Loucy (cell line): ENCODE measurements around the gene COA1.

Source experiments
- H2AFZ ChIP-seq: fragments of 200-600 bp; sonication (generic); 2 replicates; pipeline ENCODE4 v1.6.0; 2016; ENCODE audit warnings: antibody characterized with exemption, mild to moderate bottlenecking, low read length, moderate library complexity
- H3F3A ChIP-seq: fragments of 200-600 bp; 2 replicates; pipeline ENCODE4 v1.6.0; 2016; ENCODE audit warnings: antibody characterized with exemption, low read depth, mild to moderate bottlenecking
- H3K27me3 ChIP-seq: fragments of 200-600 bp; sonication (generic); 2 replicates; pipeline ENCODE4 v1.6.1; 2014; ENCODE audit warnings: low read length, mild to moderate bottlenecking; ENCODE audit not compliant: insufficient read depth, poor library complexity, severe bottlenecking
- H3K36me3 ChIP-seq: fragments of 200-600 bp; sonication (generic); 2 replicates; pipeline ENCODE4 v1.6.1; 2016; ENCODE audit warnings: low read length; ENCODE audit not compliant: insufficient read depth
- H3K4me1 ChIP-seq: fragments of 200-600 bp; sonication (generic); 2 replicates; pipeline ENCODE4 v1.5.1; 2014; ENCODE audit warnings: low read length, mild to moderate bottlenecking; ENCODE audit not compliant: insufficient read depth, poor library complexity, severe bottlenecking
- H3K4me2 ChIP-seq: fragments of 200-600 bp; sonication (generic); 2 replicates; pipeline ENCODE4 v1.6.0; 2014; ENCODE audit warnings: antibody characterized with exemption, low read length, low read depth, mild to moderate bottlenecking; ENCODE audit not compliant: poor library complexity, severe bottlenecking
- H3K4me3 ChIP-seq: fragments of 200-600 bp; sonication (generic); 2 replicates; pipeline ENCODE4 v1.5.1; 2014; ENCODE audit warnings: low read length, mild to moderate bottlenecking, mixed read lengths; ENCODE audit not compliant: poor library complexity, severe bottlenecking
- H3K79me2 ChIP-seq: fragments of 200-600 bp; sonication (generic); 2 replicates; pipeline ENCODE4 v1.6.1; 2014; ENCODE audit warnings: low read length; ENCODE audit not compliant: insufficient read depth
- H3K9ac ChIP-seq: fragments of 200-600 bp; sonication (generic); 2 replicates; pipeline ENCODE4 v1.6.0; 2014; ENCODE audit warnings: mild to moderate bottlenecking, low read depth, low read length, moderate library complexity; ENCODE audit not compliant: poor library complexity, severe bottlenecking
- H3K9me2 ChIP-seq: fragments of 200-600 bp; sonication (generic); replicated peaks from 2 replicates; pipeline ENCODE4 v1.6.1; 2016; ENCODE audit warnings: low read depth, low read length, mixed read lengths
- H3K9me3 ChIP-seq: fragments of 200-600 bp; sonication (generic); 2 replicates; pipeline ENCODE4 v1.6.1; 2014; ENCODE audit warnings: mild to moderate bottlenecking, antibody characterized with exemption, low read length, low read depth; ENCODE audit not compliant: insufficient read depth
- H4K20me1 ChIP-seq: fragments of 200-600 bp; sonication (generic); 2 replicates; pipeline ENCODE4 v1.6.0; 2014; ENCODE audit warnings: antibody characterized with exemption, low read length, mild to moderate bottlenecking; ENCODE audit not compliant: insufficient read depth, poor library complexity, severe bottlenecking
- CTCF ChIP-seq: fragments of 200-600 bp; sonication (generic); conservative IDR thresholded peaks from 2 replicates; pipeline ENCODE4 v1.5.1; 2014; ENCODE audit warnings: mild to moderate bottlenecking, antibody characterized with exemption, low read length
- EZH2phosphoT487 ChIP-seq: fragments of 200-600 bp; IDR thresholded peaks from 2 replicates; pipeline ENCODE4 v1.6.1; 2018; ENCODE audit warnings: antibody characterized with exemption, mild to moderate bottlenecking, moderate library complexity, borderline replicate concordance

The COA1 gene

DNA sequence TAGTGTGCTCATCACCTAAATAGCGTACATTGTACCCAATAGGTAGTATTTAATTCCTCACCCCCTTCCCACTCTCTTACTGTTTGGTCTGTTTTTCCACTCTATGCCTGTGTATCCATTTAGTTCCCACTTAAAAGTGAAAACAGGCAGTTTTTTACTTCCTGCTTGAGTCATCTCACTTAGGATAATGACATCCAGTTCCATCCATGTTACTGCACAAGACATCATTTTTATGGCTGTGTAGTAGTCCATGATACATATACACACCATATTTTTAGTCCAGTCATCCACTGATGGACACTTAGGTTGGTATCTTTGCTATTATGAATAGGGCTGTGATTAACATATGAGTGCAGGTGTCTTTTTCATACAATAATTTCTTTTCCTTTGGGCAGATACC is 136.3 kb downstream of the COA1 start:
- TF ChIP-seq EZH2phosphoT487 (no peak), CTCF (no peak)
- H3K27me3 ChIP-seq: no peaks in the 10 kb centered on the region
- peaks cover 73% of the 10 kb centered on the region for H4K20me1 ChIP-seq
- H3K9me2 ChIP-seq: no peaks in the 10 kb centered on the region
- no peaks in the 10 kb centered on the region for H3F3A ChIP-seq
- peaks cover 92% of the 10 kb centered on the region for H3K79me2 ChIP-seq
- no peak overlapping the region for H3K9ac ChIP-seq
- peaks cover 46% of the 10 kb centered on the region for H3K4me1 ChIP-seq
- no peak overlapping the region for H3K4me3 ChIP-seq
- no peak overlapping the region for H3K4me2 ChIP-seq
- H3K36me3 ChIP-seq: peaks cover 23% of the 10 kb centered on the region; the same call in 1 of the 2 replicates
- no peak overlapping the region for H2AFZ ChIP-seq
- H3K9me3 ChIP-seq: no peaks in the 10 kb centered on the region

DNA sequence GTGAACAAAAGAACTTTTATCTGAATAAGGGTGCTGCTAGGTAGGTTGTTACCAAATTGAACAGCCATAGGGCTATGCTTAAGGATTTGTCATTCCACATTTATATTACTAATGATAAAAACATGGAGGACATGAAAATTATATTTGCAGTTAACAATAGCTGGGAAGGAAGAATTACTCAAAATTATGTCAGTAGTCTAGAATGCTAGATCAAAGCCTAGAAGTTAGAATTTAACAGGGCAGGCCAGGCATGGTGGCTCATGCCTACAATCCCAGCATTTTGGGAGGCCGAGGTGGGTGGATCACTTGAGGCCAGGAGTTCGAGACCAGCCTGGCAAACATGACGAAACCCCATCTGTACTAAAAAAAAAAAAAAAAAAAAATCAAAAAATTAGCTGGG is 137.0 kb downstream of the COA1 start:
- Histone ChIP-seq H3K9me2 (no peaks in the 10 kb centered on the region), H3K27me3 (no peaks in the 10 kb centered on the region), H4K20me1 (peaks cover 80% of the 10 kb centered on the region), H3K9ac (no peak overlapping the region), H3K36me3 (peaks cover 17% of the 10 kb centered on the region; the same call in 1 of the 2 replicates), H3K79me2 (peaks cover 96% of the 10 kb centered on the region), H3K4me1 (peaks cover 52% of the 10 kb centered on the region), H3K9me3 (no peaks in the 10 kb centered on the region), H3K4me2 (peak overlapping the region; percentile 56), H3K4me3 (peak overlapping the region; percentile 11), H2AFZ (no peak overlapping the region), H3F3A (no peaks in the 10 kb centered on the region)
- TF ChIP-seq CTCF (no peak), EZH2phosphoT487 (no peak)

DNA sequence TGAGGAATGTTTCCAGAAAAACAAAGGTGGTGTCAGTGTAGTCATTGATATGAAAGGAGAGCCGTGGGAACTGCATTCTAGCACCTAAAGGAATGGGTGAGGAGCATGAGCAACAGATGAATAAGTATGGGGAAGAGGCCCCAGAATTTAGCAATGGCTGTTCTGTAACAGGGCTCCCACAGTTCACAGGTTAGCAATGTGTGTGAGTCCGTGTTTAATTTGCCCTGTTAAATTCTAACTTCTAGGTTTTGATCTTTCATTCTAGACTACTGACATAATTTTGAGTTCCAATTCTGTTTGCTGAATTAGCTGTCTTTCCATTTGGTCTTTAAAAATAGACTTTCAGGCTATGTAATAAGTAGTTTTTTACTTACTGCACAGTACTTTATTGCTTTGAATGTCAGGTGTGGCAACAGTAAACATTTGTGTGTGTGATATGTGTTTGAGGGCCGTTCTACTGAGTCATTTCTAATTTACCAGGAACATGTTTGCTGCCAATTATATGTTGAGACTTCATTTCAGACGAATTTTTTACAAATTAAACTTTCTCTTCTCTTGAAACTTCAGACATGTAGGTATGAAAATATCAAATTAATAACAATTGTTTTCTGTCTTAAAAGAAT is 137.7 kb downstream of the COA1 start:
- no peaks in the 10 kb centered on the region for H3F3A ChIP-seq
- no peaks in the 10 kb centered on the region for H3K27me3 ChIP-seq
- peak overlapping the region; percentile 3 for H3K9ac ChIP-seq
- H4K20me1 ChIP-seq: peaks cover 87% of the 10 kb centered on the region
- H3K36me3 ChIP-seq: peaks cover 11% of the 10 kb centered on the region; the same call in 1 of the 2 replicates
- peak overlapping the region; percentile 56 for H3K4me2 ChIP-seq
- no peaks in the 10 kb centered on the region for H3K9me3 ChIP-seq
- H3K4me1 ChIP-seq: peaks cover 59% of the 10 kb centered on the region
- H3K9me2 ChIP-seq: no peaks in the 10 kb centered on the region
- H3K4me3 ChIP-seq: peak overlapping the region; percentile 11
- no peak overlapping the region for H2AFZ ChIP-seq
- TF ChIP-seq CTCF: no peak
- H3K79me2 ChIP-seq: peaks cover 100% of the 10 kb centered on the region
